Sigmoid colon (tissue), 4 donors: ENCODE measurements around the gene DENND1B.

ENCODE experiments used
- CTCF ChIP-seq, 4 experiments: fragments of 450-650 bp in 3 of 4; fragments of 200-600 bp in 1 of 4; IDR thresholded peaks; one replicate each; pipeline ENCODE4 v1.5.1; 2016 to 2019; ENCODE audit warnings: antibody characterized with exemption in 4 of 4, mild to moderate bottlenecking in 3 of 4, moderate library complexity in 2 of 4
- EP300 ChIP-seq, 4 donors: sonication (generic); formaldehyde crosslinking; IDR thresholded peaks; one replicate each; pipeline ENCODE4 v1.6.1; 2017; ENCODE audit warnings: antibody characterized with exemption in 4 of 4
- POLR2A ChIP-seq, 2 donors: fragments of 450-650 bp; IDR thresholded peaks; one replicate each; pipeline ENCODE4 v1.6.1; 2016; ENCODE audit warnings: antibody characterized with exemption in 2 of 2, mild to moderate bottlenecking in 2 of 2, moderate library complexity in 2 of 2
- POLR2AphosphoS5 ChIP-seq, 4 donors: sonication (generic); formaldehyde crosslinking; IDR thresholded peaks; one replicate each; pipeline ENCODE4 v1.6.1; 2017; ENCODE audit warnings: antibody characterized with exemption in 4 of 4

- TF ChIP-seq POLR2A (IDR thresholded peaks at IDR 0.05): no peak
- no peak for TF ChIP-seq CTCF (IDR thresholded peaks at IDR 0.05)
- no peak for TF ChIP-seq EP300 (IDR thresholded peaks at IDR 0.05)
- no peak for TF ChIP-seq POLR2AphosphoS5 (IDR thresholded peaks at IDR 0.05)
Measured at GRCh38 chr1:197740992-197741391, 34.3 kb downstream of the DENND1B start.
